Transverse colon (tissue), 4 donors: ENCODE data around the gene DBNDD1. TPM values are rescaled to one million over a fixed set of nuclear protein-coding genes. Genes with fewer than 3 reads are reported as not detected.
A peak's percentile ranks its signal among the peaks of the same experiment; 100 is the strongest.

Experiments
- DNase-seq: peaks from one replicate; pipeline ENCODE4 v3.0.0-alpha.2; 2019
- H3K27ac ChIP-seq, 4 donors: fragments of 200-600 bp; sonication (generic); 2 replicates each; pipeline ENCODE4 v1.5.1; 2016 to 2018; ENCODE audit warnings: inconsistent platforms in 4 of 4
- H3K27me3 ChIP-seq: fragments of 200-600 bp; sonication (generic); 2 replicates; pipeline ENCODE4 v1.5.1; 2017; ENCODE audit warnings: inconsistent platforms
- H3K36me3 ChIP-seq, 4 donors: fragments of 200-600 bp; sonication (generic); 2 replicates each; pipeline ENCODE4 v1.5.1; 2017 to 2019; ENCODE audit warnings: inconsistent platforms in 4 of 4
- H3K4me1 ChIP-seq, 4 donors: fragments of 200-600 bp; sonication (generic); 2 replicates each; pipeline ENCODE4 v1.5.1; 2017 to 2020; ENCODE audit warnings: inconsistent platforms in 4 of 4
- H3K4me3 ChIP-seq, 4 donors: fragments of 200-600 bp; sonication (generic); 1 replicate in 1 of 4; 2 replicates in 3 of 4; pipeline versions ENCODE4 v1.5.1 to v1.6.1; 2017 to 2019; ENCODE audit warnings: inconsistent platforms in 4 of 4
- H3K9me3 ChIP-seq, 2 donors: fragments of 200-600 bp; sonication (generic); 2 replicates each; pipeline ENCODE4 v1.5.1; 2017 to 2019; ENCODE audit warnings: inconsistent platforms in 2 of 2
- EP300 ChIP-seq: sonication (generic); formaldehyde crosslinking; IDR thresholded peaks from one replicate; pipeline ENCODE4 v1.6.1; 2017; ENCODE audit warnings: antibody characterized with exemption, low read depth
- POLR2A ChIP-seq: fragments of 450-650 bp; IDR thresholded peaks from one replicate; pipeline ENCODE4 v1.6.1; 2016; ENCODE audit warnings: antibody characterized with exemption, mild to moderate bottlenecking, moderate library complexity
- POLR2AphosphoS5 ChIP-seq, 3 donors: sonication (generic); formaldehyde crosslinking; IDR thresholded peaks; one replicate each; pipeline ENCODE4 v1.6.1; 2016; ENCODE audit warnings: antibody characterized with exemption in 3 of 3
- WGBS, 2 donors: methylation state at CpG; one replicate each; pipeline ENCODE4 v1.1.5; 2018; ENCODE audit warnings: low coverage in 1 of 2; 5-methylcytosine and 5-hydroxymethylcytosine counted together
- in situ Hi-C, 4 donors: fragments of 200-750 bp; cut with MboI; loops; one replicate each; pipeline versions ENCODE4 v1.15.0 to v1.15.1; 2017; ENCODE audit warnings: low sequenced_read_pairs in 3 of 4, low pct_ligation_motif_present in 1 of 4, low pct_unique_long_range_greater_than_20kb in 1 of 4
- intact Hi-C: fragments of 100-400 bp; cut with DNase I; formaldehyde crosslinking; loops from one replicate; pipeline ENCODE4 v1.15.1; 2023; ENCODE audit warnings: low total_unique reads
- total RNA-seq, 4 donors: library from RNA; depleted of rRNA; stranded (reverse); fragments of >200 nt; gene quantifications; one replicate each; pipeline ENCODE4 v1.1.0, GENCODE V29; 2016
- TF ChIP-seq, protein P1 (sequence below), 5 experiments: fragments of 200-600 bp in 3 of 5; fragments of 450-650 bp in 2 of 5; sonication (generic) in 3 of 5; IDR thresholded peaks; 1 replicate in 2 of 5; 2 replicates in 3 of 5; pipeline ENCODE4 v1.5.1; 2016 to 2017; ENCODE audit warnings: antibody characterized with exemption in 5 of 5, inconsistent platforms in 3 of 5, mild to moderate bottlenecking in 2 of 5, moderate library complexity in 1 of 5

The DBNDD1 gene
- total RNA-seq, 4 donors from 2014 or later = 6.8 to 33.7 (median 14.2) TPM

DNA sequence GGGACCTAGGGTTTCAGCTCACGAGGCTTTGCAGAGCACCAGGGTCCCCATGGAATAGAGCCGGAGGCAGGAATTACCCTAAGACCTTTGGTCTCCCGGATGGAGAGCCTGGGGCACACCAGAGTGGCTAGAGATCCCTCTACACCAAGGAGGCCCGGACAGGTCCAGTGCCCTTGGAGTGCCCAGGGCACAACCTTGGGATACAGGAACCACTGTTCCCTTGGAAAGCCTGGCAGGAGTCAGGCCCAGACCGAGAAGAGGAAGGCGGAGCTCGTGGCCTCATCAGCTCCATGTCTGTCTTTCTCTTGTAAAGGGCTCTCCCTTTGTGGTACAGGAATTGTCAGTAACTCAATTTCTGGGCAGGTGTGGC, 3.8 kb upstream of the DBNDD1 start:
- DNase-seq = no peak
- peaks cover 0 to 40% (median 28%) of the 10 kb centered on the region in 4 donors for H3K4me1 ChIP-seq
- WGBS, 2 donors = 39% methylated on average over 7 of the region's 7 CpGs; no CpG with 5 or more reads in 1 of the 2 donors
- no peaks in the 10 kb centered on the region for H3K36me3 ChIP-seq
- in situ Hi-C loops = no loop called here
- TF ChIP-seq EP300 (no peak), POLR2A (no peak), POLR2AphosphoS5 (IDR thresholded peaks at IDR 0.05) (no peak)
- TF ChIP-seq, protein P1, sequence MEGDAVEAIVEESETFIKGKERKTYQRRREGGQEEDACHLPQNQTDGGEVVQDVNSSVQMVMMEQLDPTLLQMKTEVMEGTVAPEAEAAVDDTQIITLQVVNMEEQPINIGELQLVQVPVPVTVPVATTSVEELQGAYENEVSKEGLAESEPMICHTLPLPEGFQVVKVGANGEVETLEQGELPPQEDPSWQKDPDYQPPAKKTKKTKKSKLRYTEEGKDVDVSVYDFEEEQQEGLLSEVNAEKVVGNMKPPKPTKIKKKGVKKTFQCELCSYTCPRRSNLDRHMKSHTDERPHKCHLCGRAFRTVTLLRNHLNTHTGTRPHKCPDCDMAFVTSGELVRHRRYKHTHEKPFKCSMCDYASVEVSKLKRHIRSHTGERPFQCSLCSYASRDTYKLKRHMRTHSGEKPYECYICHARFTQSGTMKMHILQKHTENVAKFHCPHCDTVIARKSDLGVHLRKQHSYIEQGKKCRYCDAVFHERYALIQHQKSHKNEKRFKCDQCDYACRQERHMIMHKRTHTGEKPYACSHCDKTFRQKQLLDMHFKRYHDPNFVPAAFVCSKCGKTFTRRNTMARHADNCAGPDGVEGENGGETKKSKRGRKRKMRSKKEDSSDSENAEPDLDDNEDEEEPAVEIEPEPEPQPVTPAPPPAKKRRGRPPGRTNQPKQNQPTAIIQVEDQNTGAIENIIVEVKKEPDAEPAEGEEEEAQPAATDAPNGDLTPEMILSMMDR (IDR thresholded peaks at IDR 0.05) = no peak
- H3K27me3 ChIP-seq = peaks cover 6% of the 10 kb centered on the region
- intact Hi-C loops = no loop called here
- no peaks in the 10 kb centered on the region for H3K9me3 ChIP-seq
- peak overlapping the region; percentile 58 to 81 (median 72) for H3K27ac ChIP-seq
- peak overlapping the region; percentile 41 to 80 (median 68) for H3K4me3 ChIP-seq

- no peaks in the 10 kb centered on the region for H3K9me3 ChIP-seq
- intact Hi-C loops = no loop called here
- peak; percentile 50 for TF ChIP-seq POLR2A
- peak; percentile 52 to 71 (median 56) for TF ChIP-seq POLR2AphosphoS5 (IDR thresholded peaks at IDR 0.05)
- TF ChIP-seq, protein P1 (IDR thresholded peaks at IDR 0.05) = no peak
- TF ChIP-seq EP300 = no peak
- in situ Hi-C loops = no loop called here
- peak; percentile 93 for DNase-seq
- H3K36me3 ChIP-seq = no peaks in the 10 kb centered on the region
- H3K27ac ChIP-seq = peak overlapping the region; percentile 58 to 81 (median 72)
- H3K4me3 ChIP-seq = peak overlapping the region; percentile 41 to 80 (median 68)
- peaks cover 6% of the 10 kb centered on the region for H3K27me3 ChIP-seq
- WGBS, 2 donors = 8 to 42% methylated on average over 5 to 49 of the region's 57 CpGs
- peaks cover 0 to 40% (median 28%) of the 10 kb centered on the region in 4 donors for H3K4me1 ChIP-seq
Measured at GRCh38 chr16:90022209-90023077, 3.2 kb upstream of the DBNDD1 start.

- H3K36me3 ChIP-seq = no peaks in the 10 kb centered on the region
- intact Hi-C loops (no loop called here), in situ Hi-C loops (no loop called here)
- no peak overlapping the region for H3K27ac ChIP-seq
- H3K4me1 ChIP-seq = peaks cover 0 to 40% (median 28%) of the 10 kb centered on the region in 4 donors
- WGBS, 2 donors = 88% methylated on average over 2 of the region's 2 CpGs; no CpG with 5 or more reads in 1 of the 2 donors
- H3K4me3 ChIP-seq = no peak overlapping the region
- TF ChIP-seq, protein P1 (IDR thresholded peaks at IDR 0.05) = no peak
- no peak for TF ChIP-seq EP300
- no peak for TF ChIP-seq POLR2A
- no peak for TF ChIP-seq POLR2AphosphoS5 (IDR thresholded peaks at IDR 0.05)
- no peak for DNase-seq
- no peaks in the 10 kb centered on the region for H3K9me3 ChIP-seq
- peaks cover 6% of the 10 kb centered on the region for H3K27me3 ChIP-seq
Measured at GRCh38 chr16:90020838-90021382, 1.7 kb upstream of the DBNDD1 start.

GRCh38 chr16:90020260-90020837, 1.1 kb upstream of the DBNDD1 start:
- Histone ChIP-seq H3K27me3 (peaks cover 6% of the 10 kb centered on the region), H3K9me3 (no peaks in the 10 kb centered on the region), H3K4me1 (peaks cover 0 to 40% (median 28%) of the 10 kb centered on the region in 4 donors), H3K4me3 (peak overlapping the region in 2 of 4 donors; percentile 62 to 95), H3K27ac (peak overlapping the region in 3 of 4 donors; percentile 55 to 74 (median 72)), H3K36me3 (no peaks in the 10 kb centered on the region)
- intact Hi-C loops (no loop called here), in situ Hi-C loops (no loop called here)
- no peak for DNase-seq
- 80% methylated on average over 8 to 9 of the region's 9 CpGs for WGBS, 2 donors
- TF ChIP-seq, protein P1 (IDR thresholded peaks at IDR 0.05) = no peak
- TF ChIP-seq POLR2AphosphoS5 (IDR thresholded peaks at IDR 0.05) (no peak), POLR2A (no peak), EP300 (no peak)
